ENCODE data around the gene EXOC4.

Gene EXOC4

DNA sequence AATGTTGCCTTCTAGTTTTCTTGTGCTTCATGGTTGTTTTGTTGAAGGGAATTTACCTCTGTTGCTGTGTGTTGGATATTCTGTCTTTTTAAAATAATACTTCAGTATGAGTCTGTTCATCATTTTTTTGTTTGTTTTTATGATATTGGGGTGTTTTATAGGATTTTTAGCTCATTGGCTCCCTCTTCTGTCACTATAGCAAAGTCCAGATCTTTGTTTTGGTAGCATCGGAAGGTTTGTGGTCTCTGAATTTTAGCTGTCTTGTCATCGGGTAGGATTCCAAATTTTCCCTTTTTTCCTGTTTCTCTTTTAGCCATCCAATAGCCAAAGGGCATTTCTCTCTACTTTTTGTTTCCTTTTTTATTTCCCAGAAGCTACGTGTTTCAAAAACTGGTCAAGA is 91.4 kb downstream of the EXOC4 start:
- DNase-seq = no peak
- Mint-ChIP-seq H3K27ac (no peak overlapping the region), H3K4me1 (ENCODE audit: low read depth in 2 of 2) (peaks cover 7 to 18% of the 10 kb centered on the region in 2 donors), H3K4me3 (no peak overlapping the region), H3K27me3 (no peaks in the 10 kb centered on the region), H3K9me3 (peaks cover 11 to 33% of the 10 kb centered on the region in 2 donors), H3K36me3 (ENCODE audit: insufficient read depth) (peaks cover 10% of the 10 kb centered on the region)
- ATAC-seq (replicated peaks) = no peak

DNA sequence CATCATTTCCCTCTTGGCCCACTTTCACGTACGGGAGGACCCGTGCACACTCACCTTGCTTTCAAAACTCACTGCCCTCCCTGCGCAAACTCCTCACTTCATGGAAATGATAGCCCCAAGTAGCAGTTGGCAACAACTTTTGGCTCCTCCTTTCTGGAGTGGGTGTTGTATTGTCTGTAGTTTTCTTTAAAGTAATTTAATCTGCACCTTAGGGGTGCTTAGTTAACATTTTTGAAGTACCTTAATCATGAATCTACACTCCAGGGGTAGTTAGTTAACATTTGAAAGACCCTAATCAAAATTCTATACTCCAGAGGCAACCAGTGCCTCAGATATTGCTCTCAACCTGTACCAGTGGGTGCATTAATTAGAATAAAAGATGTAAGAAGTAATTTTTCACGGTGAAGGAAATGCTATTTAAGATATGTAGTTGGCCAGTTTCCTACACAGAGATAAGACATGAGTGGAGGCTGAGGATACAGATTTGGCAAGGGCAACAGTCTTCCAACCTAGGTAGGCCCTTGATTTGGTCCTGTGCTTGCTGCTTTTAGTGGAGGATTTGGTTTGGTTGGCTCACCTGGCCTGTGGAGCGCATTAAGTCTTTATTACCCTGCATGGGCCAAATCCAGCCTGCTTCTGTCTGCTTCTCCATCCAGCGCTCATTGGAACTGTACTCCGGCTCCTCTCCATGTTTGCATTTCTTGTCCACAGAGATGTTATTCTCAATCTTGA is 93.0 kb downstream of the EXOC4 start:
- no peak for ATAC-seq (replicated peaks)
- Mint-ChIP-seq H3K27me3 (no peaks in the 10 kb centered on the region), H3K36me3 (ENCODE audit: insufficient read depth) (peaks cover 4% of the 10 kb centered on the region), H3K4me1 (ENCODE audit: low read depth in 2 of 2) (peaks cover 6 to 20% of the 10 kb centered on the region in 2 donors), H3K9me3 (peaks cover 5 to 20% of the 10 kb centered on the region in 2 donors), H3K4me3 (no peak overlapping the region), H3K27ac (no peak overlapping the region)
- DNase-seq = no peak

DNA sequence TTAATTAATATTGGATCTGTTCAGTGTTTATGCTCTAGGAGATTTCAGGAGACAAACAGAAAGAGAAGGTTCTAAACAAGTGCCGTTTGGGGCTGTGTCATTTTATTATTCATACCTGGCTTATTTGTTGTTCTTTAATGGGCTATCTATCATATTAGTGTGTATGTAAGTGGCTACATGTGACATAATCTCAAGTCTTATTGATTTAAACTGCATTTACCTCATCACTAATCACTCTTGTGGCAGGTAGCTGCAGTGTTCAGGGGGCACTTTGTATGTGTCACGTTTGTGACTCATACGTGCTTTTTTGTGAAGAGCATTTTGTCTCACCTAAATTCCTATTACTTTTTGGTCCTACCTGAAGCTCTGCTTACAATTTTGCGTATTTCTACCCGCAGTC is 95.4 kb downstream of the EXOC4 start:
- no peak overlapping the region for H3K27ac Mint-ChIP-seq
- H3K4me3 Mint-ChIP-seq = no peak overlapping the region
- no peaks in the 10 kb centered on the region for H3K36me3 Mint-ChIP-seq (ENCODE audit: insufficient read depth)
- H3K27me3 Mint-ChIP-seq = no peaks in the 10 kb centered on the region
- H3K4me1 Mint-ChIP-seq (ENCODE audit: low read depth in 2 of 2) = peaks cover 2 to 26% of the 10 kb centered on the region in 2 donors
- no peak for DNase-seq
- no peak for ATAC-seq (replicated peaks)
- H3K9me3 Mint-ChIP-seq = peaks cover 2 to 12% of the 10 kb centered on the region in 2 donors

DNA sequence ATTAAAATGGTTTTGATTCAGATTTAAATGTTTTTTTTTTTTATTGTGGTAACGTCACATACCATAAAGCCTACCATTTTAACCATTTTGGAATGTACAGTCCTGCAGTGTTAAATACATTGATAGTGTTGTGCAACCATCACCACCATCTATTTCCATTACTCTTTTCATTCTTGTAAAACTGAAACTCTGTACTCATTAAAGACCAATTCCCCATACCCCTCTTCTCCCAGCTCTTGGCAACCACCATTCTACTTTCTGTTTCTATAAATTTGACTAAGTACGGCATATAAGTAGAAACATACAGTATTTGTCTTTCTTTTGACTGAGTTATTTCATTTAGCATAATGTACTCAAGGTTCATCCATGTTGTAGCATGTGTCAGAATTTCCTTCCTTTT is 96.2 kb downstream of the EXOC4 start:
- H3K9me3 Mint-ChIP-seq = peaks cover 2 to 20% of the 10 kb centered on the region in 2 donors
- H3K4me3 Mint-ChIP-seq = no peak overlapping the region
- ATAC-seq (replicated peaks) = no peak
- no peaks in the 10 kb centered on the region for H3K27me3 Mint-ChIP-seq
- no peak for DNase-seq
- peaks cover 2 to 29% of the 10 kb centered on the region in 2 donors for H3K4me1 Mint-ChIP-seq (ENCODE audit: low read depth in 2 of 2)
- no peak overlapping the region for H3K27ac Mint-ChIP-seq
- H3K36me3 Mint-ChIP-seq (ENCODE audit: insufficient read depth) = no peaks in the 10 kb centered on the region

DNA sequence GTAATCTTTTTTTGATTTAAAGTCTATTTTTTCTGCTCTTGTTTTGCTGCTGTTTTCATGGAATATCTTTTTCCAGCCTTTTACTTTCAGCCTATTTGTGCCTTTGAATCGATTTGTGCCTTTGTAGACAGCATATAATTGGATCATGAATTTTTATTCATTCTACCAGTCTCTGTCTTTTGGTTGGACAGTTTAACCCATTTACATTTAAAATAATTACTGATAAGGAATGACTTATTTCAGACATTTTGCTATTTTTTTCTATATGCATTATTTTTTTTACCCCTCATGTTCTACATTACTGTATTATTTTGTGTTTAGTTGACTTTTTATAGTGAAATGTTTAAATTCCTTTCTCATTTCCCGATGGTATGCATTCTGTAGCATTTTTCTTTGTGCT is 99.6 kb downstream of the EXOC4 start:
- H3K9me3 Mint-ChIP-seq = peaks cover 2 to 20% of the 10 kb centered on the region in 2 donors
- ATAC-seq (replicated peaks) (no peak), DNase-seq (no peak)
- no peak overlapping the region for H3K4me3 Mint-ChIP-seq
- H3K36me3 Mint-ChIP-seq (ENCODE audit: insufficient read depth) = peaks cover 13% of the 10 kb centered on the region
- H3K27ac Mint-ChIP-seq = no peak overlapping the region
- no peaks in the 10 kb centered on the region for H3K27me3 Mint-ChIP-seq
- peaks cover 0 to 22% of the 10 kb centered on the region in 2 donors for H3K4me1 Mint-ChIP-seq (ENCODE audit: low read depth in 2 of 2)

DNA sequence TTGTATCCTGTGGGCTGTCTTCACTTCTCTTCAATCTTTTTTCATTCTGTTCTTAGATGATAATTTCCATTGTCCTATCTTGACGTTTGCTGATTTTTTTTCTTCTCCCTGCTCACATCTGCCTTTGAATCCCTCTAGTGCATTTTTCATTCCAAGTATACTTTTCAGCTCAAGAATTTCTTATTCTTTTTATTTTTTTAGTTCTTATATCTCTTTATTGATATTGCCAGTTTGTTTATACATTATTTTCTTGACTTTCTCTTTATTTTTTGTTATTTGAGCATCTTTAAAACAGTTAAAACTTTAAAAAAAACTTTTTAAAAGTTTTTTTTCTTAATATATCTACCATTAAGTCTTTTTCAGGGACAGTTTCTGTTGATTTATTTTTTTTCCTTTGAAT is 100.9 kb downstream of the EXOC4 start:
- Mint-ChIP-seq H3K9me3 (peaks cover 2 to 20% of the 10 kb centered on the region in 2 donors), H3K4me1 (ENCODE audit: low read depth in 2 of 2) (peaks cover 2 to 22% of the 10 kb centered on the region in 2 donors), H3K36me3 (ENCODE audit: insufficient read depth) (peaks cover 13% of the 10 kb centered on the region), H3K27ac (no peak overlapping the region), H3K27me3 (no peaks in the 10 kb centered on the region), H3K4me3 (no peak overlapping the region)
- DNase-seq (no peak), ATAC-seq (replicated peaks) (no peak)

DNA sequence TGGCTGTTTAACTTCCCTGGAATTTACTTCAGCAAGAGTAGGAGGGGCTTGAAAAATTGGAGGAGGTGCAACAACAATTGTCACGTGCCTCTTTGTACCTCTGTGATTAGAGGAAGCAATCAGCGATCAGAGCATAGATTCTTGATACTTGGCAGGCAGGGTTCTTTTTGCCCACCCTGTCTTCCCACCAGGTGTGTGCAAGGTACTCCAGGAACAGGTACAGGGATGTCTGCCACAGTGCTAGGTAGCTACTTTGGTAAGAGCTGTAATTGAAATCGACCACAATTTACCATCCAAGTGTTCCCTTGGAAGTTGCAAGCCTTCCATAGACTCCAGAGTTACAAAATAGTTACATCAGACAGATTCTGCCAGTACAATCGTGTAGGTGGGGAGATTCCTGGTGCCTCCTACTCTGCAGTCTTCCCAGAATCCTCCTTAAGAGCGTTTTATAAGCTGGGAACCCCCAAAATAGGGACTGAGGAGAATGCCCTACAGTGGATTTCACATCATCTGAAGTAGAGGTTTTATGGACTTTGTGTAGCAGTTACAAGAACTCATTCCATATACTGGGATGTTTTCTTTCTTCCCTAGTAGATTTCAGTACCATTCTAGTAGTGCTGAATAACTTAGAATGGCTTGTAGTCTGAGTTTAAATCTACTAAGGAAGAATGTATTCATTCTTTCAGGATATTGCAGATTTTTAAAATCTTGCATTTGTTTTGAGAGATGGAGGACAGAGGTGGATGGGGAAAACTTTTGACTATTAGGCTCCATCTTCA is 101.9 kb downstream of the EXOC4 start:
- ATAC-seq (replicated peaks) (no peak), DNase-seq (no peak)
- no peak overlapping the region for H3K4me3 Mint-ChIP-seq
- peaks cover 2 to 20% of the 10 kb centered on the region in 2 donors for H3K9me3 Mint-ChIP-seq
- H3K27ac Mint-ChIP-seq = no peak overlapping the region
- H3K27me3 Mint-ChIP-seq = no peaks in the 10 kb centered on the region
- peaks cover 2 to 17% of the 10 kb centered on the region in 2 donors for H3K4me1 Mint-ChIP-seq (ENCODE audit: low read depth in 2 of 2)
- peaks cover 13% of the 10 kb centered on the region for H3K36me3 Mint-ChIP-seq (ENCODE audit: insufficient read depth)

DNA sequence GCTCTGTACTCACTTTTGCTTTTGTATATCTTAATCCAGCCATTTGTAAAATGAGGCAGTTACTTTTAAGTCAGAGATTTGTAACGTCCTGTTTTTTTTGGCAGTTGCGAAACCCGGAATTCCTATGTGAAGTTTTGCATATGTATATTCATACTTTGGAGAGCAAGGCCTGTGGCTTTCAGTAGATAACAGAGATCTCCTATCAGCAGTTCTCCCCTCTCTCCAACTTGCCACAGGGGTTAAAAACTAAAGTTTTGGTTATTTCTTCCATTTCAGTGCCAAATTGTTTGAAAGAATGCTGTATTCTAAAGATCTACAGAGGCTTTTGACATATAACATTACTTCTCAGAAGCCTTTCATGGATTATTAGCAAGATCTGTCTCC is 102.4 kb downstream of the EXOC4 start:
- DNase-seq = no peak
- Mint-ChIP-seq H3K4me3 (no peak overlapping the region), H3K27me3 (no peaks in the 10 kb centered on the region), H3K27ac (no peak overlapping the region), H3K36me3 (ENCODE audit: insufficient read depth) (peaks cover 13% of the 10 kb centered on the region), H3K9me3 (peaks cover 2 to 20% of the 10 kb centered on the region in 2 donors), H3K4me1 (ENCODE audit: low read depth in 2 of 2) (peaks cover 2 to 17% of the 10 kb centered on the region in 2 donors)
- ATAC-seq (replicated peaks) = no peak

DNA sequence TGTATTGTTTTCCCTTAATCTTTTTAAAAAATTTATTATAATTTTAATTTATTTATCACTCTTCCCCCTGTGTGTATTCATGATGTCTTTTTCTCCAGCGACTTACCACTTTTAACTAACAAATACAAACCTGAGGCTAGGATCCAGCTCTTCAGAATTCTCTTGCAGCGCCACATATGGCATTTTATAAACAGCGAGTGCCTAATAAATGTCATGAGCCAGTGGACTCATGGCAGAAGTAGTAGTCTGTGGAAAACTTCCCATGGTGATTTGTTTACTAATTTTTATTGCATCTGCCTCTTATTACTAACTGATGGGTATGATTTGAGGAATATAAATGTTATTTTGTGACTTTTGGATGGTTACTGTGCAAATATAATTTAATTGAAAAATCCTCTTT is 102.9 kb downstream of the EXOC4 start:
- H3K9me3 Mint-ChIP-seq = peaks cover 2 to 20% of the 10 kb centered on the region in 2 donors
- ATAC-seq (replicated peaks) (no peak), DNase-seq (no peak)
- H3K4me3 Mint-ChIP-seq = no peak overlapping the region
- peak overlapping the region in 1 of 2 donors; percentile 61 for H3K27ac Mint-ChIP-seq
- H3K4me1 Mint-ChIP-seq (ENCODE audit: low read depth in 2 of 2) = peaks cover 2 to 17% of the 10 kb centered on the region in 2 donors
- no peaks in the 10 kb centered on the region for H3K27me3 Mint-ChIP-seq
- H3K36me3 Mint-ChIP-seq (ENCODE audit: insufficient read depth) = peaks cover 13% of the 10 kb centered on the region

DNA sequence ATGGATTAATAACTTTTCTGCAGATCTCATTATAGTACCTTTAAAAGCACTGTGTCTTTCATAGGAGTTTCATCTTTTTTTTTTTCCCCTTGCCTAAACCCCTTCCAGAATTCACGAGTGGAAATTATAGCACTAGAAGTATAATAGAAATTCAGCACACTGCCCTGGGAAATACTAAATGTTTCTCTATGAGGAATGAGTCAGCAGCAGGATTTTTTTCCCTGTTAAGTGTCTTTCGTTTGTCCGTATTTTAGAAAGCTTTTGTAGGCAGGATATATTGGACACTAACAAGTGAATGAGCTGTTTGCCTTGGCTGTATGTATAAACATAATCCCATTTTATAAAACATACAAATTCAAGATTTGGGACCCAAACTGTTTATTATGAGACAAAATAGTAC is 105.8 kb downstream of the EXOC4 start:
- Mint-ChIP-seq H3K27ac (no peak overlapping the region), H3K27me3 (no peaks in the 10 kb centered on the region), H3K4me3 (no peak overlapping the region), H3K9me3 (peaks cover under 1 to 4% of the 10 kb centered on the region in 2 donors), H3K36me3 (ENCODE audit: insufficient read depth) (peaks cover 13% of the 10 kb centered on the region), H3K4me1 (ENCODE audit: low read depth in 2 of 2) (peaks cover 2 to 10% of the 10 kb centered on the region in 2 donors)
- no peak for ATAC-seq (replicated peaks)
- DNase-seq = no peak

DNA sequence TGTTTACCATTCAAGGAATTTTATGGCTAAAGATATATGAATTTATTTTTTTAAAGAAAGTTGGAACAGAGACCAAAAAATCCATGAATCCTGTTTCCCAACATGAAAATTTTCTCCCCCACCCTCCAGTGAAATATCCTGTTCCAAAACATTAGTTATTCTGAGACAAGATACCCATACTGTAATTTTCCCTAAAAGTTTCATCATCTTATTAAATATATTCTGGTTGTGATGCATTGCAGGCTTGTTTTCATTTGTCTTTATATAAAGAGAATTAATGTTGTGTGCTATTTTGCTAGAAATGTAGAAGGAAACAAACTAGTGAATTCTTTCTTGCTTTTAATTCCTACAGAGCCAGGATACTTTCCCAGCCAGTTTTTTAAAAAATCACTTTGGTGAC is 106.6 kb downstream of the EXOC4 start:
- Mint-ChIP-seq H3K4me1 (ENCODE audit: low read depth in 2 of 2) (peaks cover 2 to 7% of the 10 kb centered on the region in 2 donors), H3K27me3 (no peaks in the 10 kb centered on the region), H3K36me3 (ENCODE audit: insufficient read depth) (peaks cover 13% of the 10 kb centered on the region), H3K4me3 (no peak overlapping the region), H3K9me3 (no peaks in the 10 kb centered on the region), H3K27ac (peak overlapping the region in 1 of 2 donors; percentile 57)
- ATAC-seq (replicated peaks) (no peak), DNase-seq (no peak)

DNA sequence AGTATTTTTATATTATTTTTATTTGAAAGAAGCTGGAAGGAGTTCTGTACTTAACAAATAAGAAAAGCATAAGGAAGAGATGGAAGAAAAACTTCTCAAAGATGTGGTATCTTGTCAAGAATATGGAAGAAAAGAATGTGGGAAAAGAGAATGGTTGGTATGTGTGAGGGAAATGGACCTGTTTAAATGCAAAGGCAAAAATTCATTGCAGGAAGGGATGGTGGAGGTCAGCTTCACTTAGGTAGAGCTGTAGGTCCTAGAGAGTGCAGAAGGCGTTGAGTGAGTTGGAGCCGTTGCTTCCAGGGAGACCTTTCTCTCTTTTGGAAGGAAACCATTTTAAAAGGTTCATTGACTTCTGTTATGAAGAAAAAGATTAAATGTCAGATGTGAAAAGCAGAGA is 107.3 kb downstream of the EXOC4 start:
- peaks cover 13% of the 10 kb centered on the region for H3K36me3 Mint-ChIP-seq (ENCODE audit: insufficient read depth)
- no peak for DNase-seq
- no peaks in the 10 kb centered on the region for H3K27me3 Mint-ChIP-seq
- ATAC-seq (replicated peaks) = no peak
- H3K27ac Mint-ChIP-seq = peak overlapping the region in 1 of 2 donors; percentile 57
- H3K9me3 Mint-ChIP-seq = no peaks in the 10 kb centered on the region
- no peak overlapping the region for H3K4me3 Mint-ChIP-seq
- peaks cover 4 to 9% of the 10 kb centered on the region in 2 donors for H3K4me1 Mint-ChIP-seq (ENCODE audit: low read depth in 2 of 2)

DNA sequence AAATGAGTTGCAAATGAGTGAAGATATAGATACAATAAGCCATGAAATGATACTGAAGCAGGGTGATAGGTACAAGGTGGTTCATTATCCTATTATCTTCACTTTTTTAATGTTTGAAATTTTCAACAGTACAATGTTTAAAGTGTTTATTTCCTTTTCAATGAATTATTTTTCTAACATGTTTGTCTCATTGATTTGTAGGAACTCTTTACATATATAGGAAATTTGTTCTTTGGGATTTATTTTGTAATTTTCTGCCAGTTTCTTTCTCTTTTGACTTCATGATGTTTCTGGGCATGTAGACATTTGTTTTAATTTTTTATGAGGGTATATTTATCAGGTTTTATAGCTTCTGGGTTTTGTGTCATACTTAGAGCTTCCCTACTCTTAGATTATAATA is 108.9 kb downstream of the EXOC4 start:
- Mint-ChIP-seq H3K27ac (no peak overlapping the region), H3K4me3 (no peak overlapping the region), H3K4me1 (ENCODE audit: low read depth in 2 of 2) (peaks cover 5 to 22% of the 10 kb centered on the region in 2 donors), H3K27me3 (no peaks in the 10 kb centered on the region), H3K36me3 (ENCODE audit: insufficient read depth) (peaks cover 3% of the 10 kb centered on the region), H3K9me3 (no peaks in the 10 kb centered on the region)
- ATAC-seq (replicated peaks) (no peak), DNase-seq (no peak)
